ENCODE data around the gene MIPOL1.

Gene MIPOL1

DNA sequence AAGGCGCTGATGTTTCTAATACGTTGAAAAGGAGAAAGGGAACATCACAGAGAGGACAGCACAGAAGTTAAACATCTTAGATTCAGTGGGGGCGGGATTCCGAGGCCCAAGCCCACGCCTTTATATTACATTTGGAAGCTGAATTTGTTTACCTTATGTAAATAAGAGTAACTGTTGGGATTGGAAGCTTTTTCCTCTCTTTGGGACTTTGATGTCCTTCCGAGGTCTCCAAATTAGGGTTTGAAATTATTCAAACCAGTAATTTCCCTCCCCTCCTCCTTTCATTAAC lies 390.9 kb downstream of the MIPOL1 start:
- H3K4me3 ChIP-seq (ENCODE audit: low read length): peak overlapping the region; percentile 62
- TF ChIP-seq, protein P1, sequence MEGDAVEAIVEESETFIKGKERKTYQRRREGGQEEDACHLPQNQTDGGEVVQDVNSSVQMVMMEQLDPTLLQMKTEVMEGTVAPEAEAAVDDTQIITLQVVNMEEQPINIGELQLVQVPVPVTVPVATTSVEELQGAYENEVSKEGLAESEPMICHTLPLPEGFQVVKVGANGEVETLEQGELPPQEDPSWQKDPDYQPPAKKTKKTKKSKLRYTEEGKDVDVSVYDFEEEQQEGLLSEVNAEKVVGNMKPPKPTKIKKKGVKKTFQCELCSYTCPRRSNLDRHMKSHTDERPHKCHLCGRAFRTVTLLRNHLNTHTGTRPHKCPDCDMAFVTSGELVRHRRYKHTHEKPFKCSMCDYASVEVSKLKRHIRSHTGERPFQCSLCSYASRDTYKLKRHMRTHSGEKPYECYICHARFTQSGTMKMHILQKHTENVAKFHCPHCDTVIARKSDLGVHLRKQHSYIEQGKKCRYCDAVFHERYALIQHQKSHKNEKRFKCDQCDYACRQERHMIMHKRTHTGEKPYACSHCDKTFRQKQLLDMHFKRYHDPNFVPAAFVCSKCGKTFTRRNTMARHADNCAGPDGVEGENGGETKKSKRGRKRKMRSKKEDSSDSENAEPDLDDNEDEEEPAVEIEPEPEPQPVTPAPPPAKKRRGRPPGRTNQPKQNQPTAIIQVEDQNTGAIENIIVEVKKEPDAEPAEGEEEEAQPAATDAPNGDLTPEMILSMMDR (IDR thresholded peaks at IDR 0.05; ENCODE audit: insufficient read depth, low read depth, low read length, missing control alignments): no peak
- no peak for DNase-seq (ENCODE audit: low read depth)

DNA sequence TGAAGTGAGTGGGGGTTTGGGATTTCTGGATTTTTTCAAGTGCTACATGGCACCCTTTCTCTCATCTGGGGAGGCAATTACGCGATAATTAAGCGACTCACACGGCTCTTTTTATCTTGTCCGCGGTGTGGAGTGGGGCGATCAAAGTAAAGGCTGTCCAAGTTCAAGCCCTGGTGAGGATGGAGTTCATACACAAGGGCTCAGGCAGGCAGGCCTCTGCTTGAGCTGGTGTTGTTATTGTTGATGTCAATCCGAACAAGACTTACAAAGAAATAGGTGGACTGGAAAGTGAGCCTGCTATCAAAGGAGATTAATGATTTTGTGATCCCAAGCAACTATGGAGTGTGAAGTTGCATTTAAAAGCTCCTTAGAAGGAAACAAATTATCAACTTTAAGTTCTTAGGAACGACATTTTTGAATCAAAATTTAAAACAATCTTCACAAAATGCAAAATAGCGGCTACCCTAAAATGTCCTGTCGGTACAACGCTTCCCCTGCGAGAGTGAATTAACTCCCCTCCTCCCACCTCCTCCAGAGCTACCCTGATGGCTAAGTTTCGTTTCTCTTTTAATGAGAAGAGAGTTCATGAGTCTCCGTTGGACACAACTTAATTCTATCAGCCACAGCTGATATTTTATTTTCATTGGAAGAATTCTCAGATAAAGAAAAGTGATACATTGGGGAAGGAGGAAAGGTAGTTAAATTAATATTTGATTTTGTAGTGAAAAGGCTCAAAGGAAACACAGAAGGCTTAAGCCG lies 391.4 kb downstream of the MIPOL1 start:
- peak; percentile 62 for DNase-seq (ENCODE audit: low read depth)
- peak overlapping the region; percentile 62 for H3K4me3 ChIP-seq (ENCODE audit: low read length)
- TF ChIP-seq, protein P1 (IDR thresholded peaks at IDR 0.05; ENCODE audit: insufficient read depth, low read depth, low read length, missing control alignments): no peak

DNA sequence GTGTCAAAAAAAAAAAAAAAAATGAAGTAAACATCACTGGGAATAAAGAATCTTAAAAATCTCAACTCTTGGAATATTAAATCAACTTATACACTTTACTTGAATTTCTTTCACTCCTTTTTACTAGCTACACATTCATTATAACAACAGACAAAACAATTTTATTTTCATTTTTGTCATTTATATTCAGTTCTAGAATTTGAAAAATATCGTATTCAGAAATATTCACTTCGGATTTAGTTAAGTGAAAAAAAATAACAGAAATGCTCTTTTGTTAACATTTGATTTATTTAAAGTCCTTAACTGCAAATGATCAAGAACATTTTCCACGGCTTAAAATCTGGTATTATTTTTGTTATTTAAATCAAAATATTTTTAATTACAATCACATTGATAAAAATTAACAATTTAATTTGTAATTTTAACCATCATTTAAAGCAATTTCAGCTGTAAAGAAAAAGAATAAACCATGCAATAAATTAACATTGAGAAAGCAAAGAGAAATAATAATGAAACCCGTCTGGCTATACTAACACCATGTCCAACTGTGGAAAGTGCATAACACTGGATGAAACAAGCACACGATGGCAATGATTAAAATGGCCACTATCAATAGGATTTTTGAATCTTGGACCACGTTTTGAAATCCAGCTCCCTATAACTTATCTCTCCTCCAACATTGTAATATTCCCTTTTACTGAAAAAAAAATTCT lies 392.1 kb downstream of the MIPOL1 start:
- TF ChIP-seq, protein P1 (IDR thresholded peaks at IDR 0.05; ENCODE audit: insufficient read depth, low read depth, low read length, missing control alignments): no peak
- peak; percentile 40 for DNase-seq (ENCODE audit: low read depth)
- peak overlapping the region; percentile 62 for H3K4me3 ChIP-seq (ENCODE audit: low read length)

DNA sequence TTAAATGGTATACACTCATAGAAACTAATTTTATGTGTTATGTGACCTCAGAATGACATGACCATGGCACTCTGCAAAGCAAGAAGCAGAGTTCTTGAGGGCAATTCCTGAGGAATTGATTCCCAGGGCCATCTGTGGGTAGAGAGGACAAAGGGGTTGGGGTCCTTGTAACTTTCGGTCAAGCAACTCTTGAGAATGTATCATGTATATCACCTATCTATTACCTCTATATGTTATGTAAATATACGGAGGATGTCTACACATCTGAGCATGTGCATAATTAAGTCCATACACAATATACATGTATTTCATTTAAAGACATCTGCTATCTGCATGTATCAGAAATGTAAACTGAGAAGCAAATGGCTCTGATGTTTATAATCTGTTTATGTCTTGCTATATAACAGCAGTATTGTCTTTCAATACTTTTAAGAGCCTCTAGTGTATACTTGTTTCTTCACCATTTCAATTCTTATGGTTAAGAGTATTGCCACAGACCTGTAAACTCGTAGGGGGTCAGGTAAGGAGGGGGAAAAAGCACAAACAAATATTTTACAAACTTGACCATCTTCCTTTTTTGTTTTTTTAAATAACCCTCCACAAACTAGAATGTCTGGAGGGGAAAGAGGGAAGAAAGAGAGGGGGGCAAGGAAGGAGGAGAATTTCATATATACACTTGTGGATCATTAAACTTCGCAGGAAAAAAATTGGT lies 392.8 kb downstream of the MIPOL1 start:
- peak; percentile 34 for DNase-seq (ENCODE audit: low read depth)
- TF ChIP-seq, protein P1 (IDR thresholded peaks at IDR 0.05; ENCODE audit: insufficient read depth, low read depth, low read length, missing control alignments): no peak
- peak overlapping the region; percentile 62 for H3K4me3 ChIP-seq (ENCODE audit: low read length)

DNA sequence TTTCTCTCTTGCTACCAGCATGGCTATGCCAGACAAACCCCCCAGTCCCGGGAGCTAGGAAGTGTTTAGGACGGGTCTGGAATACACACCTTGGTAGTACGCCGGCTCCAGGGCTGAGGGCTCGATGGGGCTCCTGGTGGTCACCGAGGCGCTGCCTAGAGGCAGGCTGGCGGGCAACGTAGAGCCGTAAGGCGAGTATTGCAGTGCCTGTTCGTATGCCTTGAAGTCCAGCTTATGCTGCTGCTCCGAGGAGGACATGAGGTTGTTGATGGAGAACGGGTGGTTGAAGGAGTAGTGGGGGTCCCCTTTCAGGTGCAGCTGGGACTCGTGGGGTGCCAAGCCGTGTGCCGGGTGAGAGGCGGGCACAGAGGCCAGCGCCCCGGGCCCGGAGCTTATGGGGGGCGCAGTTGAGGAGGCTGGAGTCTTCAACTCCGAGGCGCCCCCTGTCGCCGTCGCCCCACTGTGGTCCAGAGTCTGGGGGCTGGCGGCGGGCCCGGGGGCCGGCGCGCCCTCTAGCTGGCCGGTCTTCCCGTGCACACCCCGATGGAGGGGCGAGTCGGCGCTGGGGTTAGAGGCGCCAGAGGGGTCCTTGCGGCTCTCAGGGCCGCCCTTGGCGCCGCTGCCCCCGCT lies 393.7 kb downstream of the MIPOL1 start:
- H3K4me3 ChIP-seq (ENCODE audit: low read length): peak overlapping the region; percentile 62
- peak; percentile 70 for DNase-seq (ENCODE audit: low read depth)
- TF ChIP-seq, protein P1 (IDR thresholded peaks at IDR 0.05; ENCODE audit: insufficient read depth, low read depth, low read length, missing control alignments): no peak

DNA sequence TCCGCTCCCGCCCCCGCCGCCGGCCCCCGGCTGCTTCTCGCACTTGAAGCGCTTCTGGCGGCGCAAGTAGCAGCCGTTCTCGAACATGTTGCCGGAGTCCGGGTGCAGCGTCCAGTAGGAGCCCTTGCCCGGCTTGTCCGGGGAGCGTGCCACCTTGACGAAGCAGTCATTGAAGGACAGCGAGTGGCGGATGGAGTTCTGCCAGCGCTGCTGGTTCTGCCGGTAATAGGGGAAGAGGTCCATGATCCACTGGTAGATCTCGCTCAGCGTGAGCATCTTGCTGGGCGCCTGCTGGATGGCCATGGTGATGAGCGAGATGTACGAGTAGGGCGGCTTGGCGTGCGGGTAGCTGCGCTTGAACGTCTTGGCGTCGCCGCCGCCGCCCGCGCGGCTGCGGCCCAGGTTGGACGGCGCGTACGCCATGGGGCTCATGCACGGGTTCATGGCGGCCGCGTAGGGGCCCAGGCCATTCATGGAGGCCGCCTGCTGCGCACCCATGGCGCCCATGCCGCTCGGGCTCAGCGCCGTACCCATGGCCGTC lies 394.3 kb downstream of the MIPOL1 start:
- TF ChIP-seq, protein P1 (IDR thresholded peaks at IDR 0.05; ENCODE audit: insufficient read depth, low read depth, low read length, missing control alignments): no peak
- DNase-seq (ENCODE audit: low read depth): peak; percentile 72
- peak overlapping the region; percentile 62 for H3K4me3 ChIP-seq (ENCODE audit: low read length)
